ENCODE results near the gene POLDIP2.
A peak's percentile ranks its signal among the peaks of the same experiment; 100 is the strongest.

The POLDIP2 gene

GRCh38 chr17:28379814-28380801 lies 22.8 kb upstream of the POLDIP2 start:
- Mint-ChIP-seq H3K27ac (no peak overlapping the region), H3K4me1 (ENCODE audit: low read depth) (peaks cover 19% of the 10 kb centered on the region), H3K9me3 (no peaks in the 10 kb centered on the region), H3K36me3 (ENCODE audit: low read depth) (peaks cover 23% of the 10 kb centered on the region), H3K4me3 (no peak overlapping the region), H3K27me3 (peaks cover 8% of the 10 kb centered on the region)

- Mint-ChIP-seq H3K4me3 (peak overlapping the region; percentile 89), H3K27ac (peak overlapping the region; percentile 82), H3K27me3 (no peaks in the 10 kb centered on the region), H3K4me1 (ENCODE audit: low read depth) (peaks cover 21% of the 10 kb centered on the region), H3K36me3 (ENCODE audit: low read depth) (peaks cover 5% of the 10 kb centered on the region), H3K9me3 (no peaks in the 10 kb centered on the region)
Measured at GRCh38 chr17:28372945-28373274, 15.6 kb upstream of the POLDIP2 start.

- Mint-ChIP-seq H3K4me1 (ENCODE audit: low read depth) (peaks cover 21% of the 10 kb centered on the region), H3K27ac (peak overlapping the region; percentile 82), H3K27me3 (no peaks in the 10 kb centered on the region), H3K36me3 (ENCODE audit: low read depth) (peaks cover 4% of the 10 kb centered on the region), H3K9me3 (no peaks in the 10 kb centered on the region), H3K4me3 (peak overlapping the region; percentile 89)
Measured at GRCh38 chr17:28372203-28372944, 15.0 kb upstream of the POLDIP2 start.

GRCh38 chr17:28371245-28372202 lies 14.2 kb upstream of the POLDIP2 start, which contains the start of gene SARM1:
Gene SARM1 (plus strand): TSS chr17:28371694. CDS start chr17:28372033, 339 bp downstream.
- peak within 1 kb of the TSS; percentile 89 for H3K27ac Mint-ChIP-seq
- peak within 1 kb of the TSS; percentile 89 for H3K4me3 Mint-ChIP-seq
- H3K9me3 Mint-ChIP-seq = no peaks in the 10 kb centered on the region
- H3K4me1 Mint-ChIP-seq (ENCODE audit: low read depth) = peaks cover 21% of the 10 kb centered on the region
- H3K36me3 Mint-ChIP-seq (ENCODE audit: low read depth) = peaks cover 4% of the 10 kb centered on the region
- no peaks in the 10 kb centered on the region for H3K27me3 Mint-ChIP-seq

GRCh38 chr17:28370744-28371103 lies 13.4 kb upstream of the POLDIP2 start:
- no peaks in the 10 kb centered on the region for H3K9me3 Mint-ChIP-seq
- H3K4me3 Mint-ChIP-seq = peak overlapping the region; percentile 89
- peaks cover 21% of the 10 kb centered on the region for H3K4me1 Mint-ChIP-seq (ENCODE audit: low read depth)
- H3K27me3 Mint-ChIP-seq = no peaks in the 10 kb centered on the region
- no peak overlapping the region for H3K27ac Mint-ChIP-seq
- peaks cover 4% of the 10 kb centered on the region for H3K36me3 Mint-ChIP-seq (ENCODE audit: low read depth)

GRCh38 chr17:28370035-28370743 lies 12.9 kb upstream of the POLDIP2 start, which contains the start of gene VTN:
Gene VTN (minus strand): TSS chr17:28370307. CDS start chr17:28370203, 104 bp downstream.
- no peaks in the 10 kb centered on the region for H3K27me3 Mint-ChIP-seq
- H3K4me3 Mint-ChIP-seq = peak within 1 kb of the TSS; percentile 89
- H3K4me1 Mint-ChIP-seq (ENCODE audit: low read depth) = peaks cover 21% of the 10 kb centered on the region
- H3K9me3 Mint-ChIP-seq = no peaks in the 10 kb centered on the region
- peaks cover 4% of the 10 kb centered on the region for H3K36me3 Mint-ChIP-seq (ENCODE audit: low read depth)
- H3K27ac Mint-ChIP-seq = peak within 1 kb of the TSS; percentile 65

GRCh38 chr17:28369684-28370034 lies 12.3 kb upstream of the POLDIP2 start:
- Mint-ChIP-seq H3K4me3 (no peak overlapping the region), H3K36me3 (ENCODE audit: low read depth) (peaks cover under 1% of the 10 kb centered on the region), H3K27me3 (no peaks in the 10 kb centered on the region), H3K9me3 (no peaks in the 10 kb centered on the region), H3K27ac (no peak overlapping the region), H3K4me1 (ENCODE audit: low read depth) (peaks cover 21% of the 10 kb centered on the region)

GRCh38 chr17:28368915-28369683 lies 11.8 kb upstream of the POLDIP2 start:
- Mint-ChIP-seq H3K4me1 (ENCODE audit: low read depth) (peaks cover 21% of the 10 kb centered on the region), H3K27me3 (no peaks in the 10 kb centered on the region), H3K27ac (no peak overlapping the region), H3K36me3 (ENCODE audit: low read depth) (no peaks in the 10 kb centered on the region), H3K4me3 (no peak overlapping the region), H3K9me3 (no peaks in the 10 kb centered on the region)

- Mint-ChIP-seq H3K27ac (no peak overlapping the region), H3K9me3 (no peaks in the 10 kb centered on the region), H3K36me3 (ENCODE audit: low read depth) (peaks cover 4% of the 10 kb centered on the region), H3K4me3 (no peak overlapping the region), H3K4me1 (ENCODE audit: low read depth) (peaks cover 17% of the 10 kb centered on the region), H3K27me3 (no peaks in the 10 kb centered on the region)
Measured at GRCh38 chr17:28368306-28368831, 11.0 kb upstream of the POLDIP2 start.

GRCh38 chr17:28367641-28368305 lies 10.4 kb upstream of the POLDIP2 start:
- H3K27me3 Mint-ChIP-seq = no peaks in the 10 kb centered on the region
- no peaks in the 10 kb centered on the region for H3K9me3 Mint-ChIP-seq
- no peak overlapping the region for H3K27ac Mint-ChIP-seq
- H3K4me1 Mint-ChIP-seq (ENCODE audit: low read depth) = peaks cover 11% of the 10 kb centered on the region
- no peak overlapping the region for H3K4me3 Mint-ChIP-seq
- peaks cover 4% of the 10 kb centered on the region for H3K36me3 Mint-ChIP-seq (ENCODE audit: low read depth)

- Mint-ChIP-seq H3K4me1 (ENCODE audit: low read depth) (peaks cover 8% of the 10 kb centered on the region), H3K27me3 (no peaks in the 10 kb centered on the region), H3K27ac (no peak overlapping the region), H3K4me3 (no peak overlapping the region), H3K9me3 (no peaks in the 10 kb centered on the region), H3K36me3 (ENCODE audit: low read depth) (peaks cover 5% of the 10 kb centered on the region)
Measured at GRCh38 chr17:28366605-28367004, 9.3 kb upstream of the POLDIP2 start.

- H3K36me3 Mint-ChIP-seq (ENCODE audit: low read depth) = peaks cover 16% of the 10 kb centered on the region
- no peak overlapping the region for H3K4me3 Mint-ChIP-seq
- H3K27me3 Mint-ChIP-seq = no peaks in the 10 kb centered on the region
- H3K4me1 Mint-ChIP-seq (ENCODE audit: low read depth) = no peaks in the 10 kb centered on the region
- no peak overlapping the region for H3K27ac Mint-ChIP-seq
- no peaks in the 10 kb centered on the region for H3K9me3 Mint-ChIP-seq
Measured at GRCh38 chr17:28365487-28365886, 8.2 kb upstream of the POLDIP2 start.
